ENCODE data around the gene FRMPD4. TPM values are rescaled to one million over a fixed set of nuclear protein-coding genes. Genes with fewer than 3 reads are reported as not detected.

FRMPD4 gene
- total RNA-seq, 2 experiments from 2014 or later: not detected

GRCh38 chrX:12308420-12308819, 170.1 kb downstream of the FRMPD4 start:
- Mint-ChIP-seq H3K27me3 (peaks cover 7% of the 10 kb centered on the region), H3K4me3 (no peak overlapping the region), H3K4me1 (no peaks in the 10 kb centered on the region), H3K9me3 (no peaks in the 10 kb centered on the region), H3K27ac (no peak overlapping the region), H3K36me3 (no peaks in the 10 kb centered on the region)
- no peak for DNase-seq

GRCh38 chrX:12309040-12309743, 170.9 kb downstream of the FRMPD4 start:
- H3K4me3 Mint-ChIP-seq: no peak overlapping the region
- H3K27me3 Mint-ChIP-seq: peaks cover 7% of the 10 kb centered on the region
- no peaks in the 10 kb centered on the region for H3K36me3 Mint-ChIP-seq

GRCh38 chrX:12309744-12310076, 171.4 kb downstream of the FRMPD4 start:
- H3K27me3 Mint-ChIP-seq: peaks cover 7% of the 10 kb centered on the region
- H3K4me1 Mint-ChIP-seq: no peaks in the 10 kb centered on the region
- H3K4me3 Mint-ChIP-seq: no peak overlapping the region
- no peaks in the 10 kb centered on the region for H3K9me3 Mint-ChIP-seq
- DNase-seq: no peak
- no peak overlapping the region for H3K27ac Mint-ChIP-seq
- H3K36me3 Mint-ChIP-seq: no peaks in the 10 kb centered on the region

More at GRCh38 chrX:12309040-12309743, 170.9 kb downstream of the FRMPD4 start:
- no peak for DNase-seq
- Mint-ChIP-seq H3K4me1 (no peaks in the 10 kb centered on the region), H3K27ac (no peak overlapping the region), H3K9me3 (no peaks in the 10 kb centered on the region)

GRCh38 chrX:12314651-12315050, 176.4 kb downstream of the FRMPD4 start:
- Mint-ChIP-seq H3K4me3 (no peak overlapping the region), H3K27ac (no peak overlapping the region), H3K27me3 (peaks cover 7% of the 10 kb centered on the region), H3K36me3 (no peaks in the 10 kb centered on the region), H3K4me1 (no peaks in the 10 kb centered on the region), H3K9me3 (no peaks in the 10 kb centered on the region)
- DNase-seq: no peak

- no peaks in the 10 kb centered on the region for H3K36me3 Mint-ChIP-seq
- H3K4me3 Mint-ChIP-seq: no peak overlapping the region
Observed at GRCh38 chrX:12315526-12315925, 177.3 kb downstream of the FRMPD4 start.

GRCh38 chrX:12319003-12319519, 180.8 kb downstream of the FRMPD4 start:
- no peak overlapping the region for H3K27ac Mint-ChIP-seq
- no peak overlapping the region for H3K4me3 Mint-ChIP-seq
- no peak for DNase-seq
- no peaks in the 10 kb centered on the region for H3K9me3 Mint-ChIP-seq
- H3K36me3 Mint-ChIP-seq: no peaks in the 10 kb centered on the region
- no peaks in the 10 kb centered on the region for H3K27me3 Mint-ChIP-seq
- no peaks in the 10 kb centered on the region for H3K4me1 Mint-ChIP-seq

More at GRCh38 chrX:12315526-12315925, 177.3 kb downstream of the FRMPD4 start:
- Mint-ChIP-seq H3K9me3 (no peaks in the 10 kb centered on the region), H3K27ac (no peak overlapping the region), H3K27me3 (peaks cover 7% of the 10 kb centered on the region), H3K4me1 (no peaks in the 10 kb centered on the region)
- no peak for DNase-seq

GRCh38 chrX:12319992-12320391, 181.7 kb downstream of the FRMPD4 start:
- Mint-ChIP-seq H3K36me3 (no peaks in the 10 kb centered on the region), H3K9me3 (no peaks in the 10 kb centered on the region), H3K4me3 (no peak overlapping the region), H3K4me1 (no peaks in the 10 kb centered on the region), H3K27me3 (no peaks in the 10 kb centered on the region), H3K27ac (no peak overlapping the region)
- DNase-seq: no peak

GRCh38 chrX:12322031-12322430, 183.8 kb downstream of the FRMPD4 start:
- Mint-ChIP-seq H3K4me1 (no peaks in the 10 kb centered on the region), H3K27ac (no peak overlapping the region), H3K27me3 (no peaks in the 10 kb centered on the region), H3K9me3 (no peaks in the 10 kb centered on the region), H3K36me3 (no peaks in the 10 kb centered on the region), H3K4me3 (no peak overlapping the region)
- no peak for DNase-seq

- Mint-ChIP-seq H3K9me3 (no peaks in the 10 kb centered on the region), H3K27ac (no peak overlapping the region)
- DNase-seq: no peak
Observed at GRCh38 chrX:12325171-12325570, 186.9 kb downstream of the FRMPD4 start.

GRCh38 chrX:12327836-12328235, 189.6 kb downstream of the FRMPD4 start:
- no peak overlapping the region for H3K27ac Mint-ChIP-seq
- H3K27me3 Mint-ChIP-seq: no peaks in the 10 kb centered on the region
- no peaks in the 10 kb centered on the region for H3K36me3 Mint-ChIP-seq
- H3K4me1 Mint-ChIP-seq: no peaks in the 10 kb centered on the region
- H3K4me3 Mint-ChIP-seq: no peak overlapping the region
- no peaks in the 10 kb centered on the region for H3K9me3 Mint-ChIP-seq
- no peak for DNase-seq

More at GRCh38 chrX:12325171-12325570, 186.9 kb downstream of the FRMPD4 start:
- no peaks in the 10 kb centered on the region for H3K36me3 Mint-ChIP-seq
- H3K4me1 Mint-ChIP-seq: no peaks in the 10 kb centered on the region
- H3K27me3 Mint-ChIP-seq: no peaks in the 10 kb centered on the region
- no peak overlapping the region for H3K4me3 Mint-ChIP-seq

GRCh38 chrX:12329476-12329875, 191.2 kb downstream of the FRMPD4 start:
- Mint-ChIP-seq H3K36me3 (no peaks in the 10 kb centered on the region), H3K27me3 (no peaks in the 10 kb centered on the region), H3K4me3 (no peak overlapping the region), H3K9me3 (no peaks in the 10 kb centered on the region), H3K4me1 (no peaks in the 10 kb centered on the region), H3K27ac (no peak overlapping the region)
- no peak for DNase-seq

GRCh38 chrX:12330841-12331240, 192.6 kb downstream of the FRMPD4 start:
- no peak for DNase-seq
- no peaks in the 10 kb centered on the region for H3K9me3 Mint-ChIP-seq
- no peaks in the 10 kb centered on the region for H3K27me3 Mint-ChIP-seq
- no peak overlapping the region for H3K4me3 Mint-ChIP-seq
- no peak overlapping the region for H3K27ac Mint-ChIP-seq
- H3K36me3 Mint-ChIP-seq: no peaks in the 10 kb centered on the region
- no peaks in the 10 kb centered on the region for H3K4me1 Mint-ChIP-seq

GRCh38 chrX:12332786-12333347, 194.6 kb downstream of the FRMPD4 start:
- H3K27me3 Mint-ChIP-seq: no peaks in the 10 kb centered on the region
- H3K4me1 Mint-ChIP-seq: no peaks in the 10 kb centered on the region
- H3K9me3 Mint-ChIP-seq: no peaks in the 10 kb centered on the region
- no peak for DNase-seq
- H3K4me3 Mint-ChIP-seq: no peak overlapping the region
- H3K27ac Mint-ChIP-seq: no peak overlapping the region
- H3K36me3 Mint-ChIP-seq: no peaks in the 10 kb centered on the region

GRCh38 chrX:12339921-12340320, 201.6 kb downstream of the FRMPD4 start:
- Mint-ChIP-seq H3K27me3 (peaks cover 5% of the 10 kb centered on the region), H3K9me3 (no peaks in the 10 kb centered on the region), H3K4me3 (no peak overlapping the region), H3K27ac (no peak overlapping the region), H3K36me3 (no peaks in the 10 kb centered on the region), H3K4me1 (no peaks in the 10 kb centered on the region)
- DNase-seq: no peak

- H3K27ac Mint-ChIP-seq: no peak overlapping the region
- DNase-seq: no peak
Observed at GRCh38 chrX:12344954-12345353, 206.7 kb downstream of the FRMPD4 start.

GRCh38 chrX:12349201-12349600, 210.9 kb downstream of the FRMPD4 start:
- H3K27ac Mint-ChIP-seq: no peak overlapping the region
- H3K4me1 Mint-ChIP-seq: no peaks in the 10 kb centered on the region
- H3K4me3 Mint-ChIP-seq: no peak overlapping the region
- H3K36me3 Mint-ChIP-seq: no peaks in the 10 kb centered on the region
- no peaks in the 10 kb centered on the region for H3K9me3 Mint-ChIP-seq
- no peak for DNase-seq
- H3K27me3 Mint-ChIP-seq: peaks cover 8% of the 10 kb centered on the region

More at GRCh38 chrX:12344954-12345353, 206.7 kb downstream of the FRMPD4 start:
- H3K4me1 Mint-ChIP-seq: no peaks in the 10 kb centered on the region
- peaks cover 8% of the 10 kb centered on the region for H3K27me3 Mint-ChIP-seq
- no peaks in the 10 kb centered on the region for H3K36me3 Mint-ChIP-seq
- no peak overlapping the region for H3K4me3 Mint-ChIP-seq
- no peaks in the 10 kb centered on the region for H3K9me3 Mint-ChIP-seq

Data from activated naive CD8-positive, alpha-beta T cell treated with anti-CD3 and anti-CD28 coated beads for 36 hours (primary cell).